ENCODE results near the gene ZNF714. TPM values are rescaled to one million over a fixed set of nuclear protein-coding genes. Genes with fewer than 3 reads are reported as not detected.

Gene ZNF714
- total RNA-seq, 4 donors from 2014 or later = 8.2 to 15.4 (median 10.2) TPM

DNA sequence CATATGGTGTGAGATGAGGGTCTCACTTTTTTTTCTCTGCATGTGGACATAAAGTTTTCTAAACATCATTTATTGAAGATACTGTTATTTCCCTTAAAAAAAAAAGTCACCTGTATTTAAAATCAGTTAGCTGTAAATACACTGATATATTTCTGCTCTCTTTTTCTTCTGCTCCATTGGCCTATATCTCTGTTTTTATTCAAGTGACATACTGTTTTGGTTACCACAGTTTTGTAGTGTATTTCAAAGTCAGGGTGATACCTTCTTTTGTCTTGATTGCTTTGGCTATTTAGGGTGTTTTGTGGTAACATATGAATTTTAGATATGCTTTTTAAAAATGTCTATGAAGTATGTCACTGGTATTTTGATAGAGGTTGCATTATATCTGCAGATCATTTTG is 44.1 kb downstream of the ZNF714 start:
- Histone ChIP-seq H3K4me1 (no peaks in the 10 kb centered on the region), H3K36me3 (no peaks in the 10 kb centered on the region), H3K4me3 (no peak overlapping the region), H3K27ac (no peak overlapping the region), H3K9me3 (no peaks in the 10 kb centered on the region), H3K27me3 (no peaks in the 10 kb centered on the region)
- TF ChIP-seq, protein P1, sequence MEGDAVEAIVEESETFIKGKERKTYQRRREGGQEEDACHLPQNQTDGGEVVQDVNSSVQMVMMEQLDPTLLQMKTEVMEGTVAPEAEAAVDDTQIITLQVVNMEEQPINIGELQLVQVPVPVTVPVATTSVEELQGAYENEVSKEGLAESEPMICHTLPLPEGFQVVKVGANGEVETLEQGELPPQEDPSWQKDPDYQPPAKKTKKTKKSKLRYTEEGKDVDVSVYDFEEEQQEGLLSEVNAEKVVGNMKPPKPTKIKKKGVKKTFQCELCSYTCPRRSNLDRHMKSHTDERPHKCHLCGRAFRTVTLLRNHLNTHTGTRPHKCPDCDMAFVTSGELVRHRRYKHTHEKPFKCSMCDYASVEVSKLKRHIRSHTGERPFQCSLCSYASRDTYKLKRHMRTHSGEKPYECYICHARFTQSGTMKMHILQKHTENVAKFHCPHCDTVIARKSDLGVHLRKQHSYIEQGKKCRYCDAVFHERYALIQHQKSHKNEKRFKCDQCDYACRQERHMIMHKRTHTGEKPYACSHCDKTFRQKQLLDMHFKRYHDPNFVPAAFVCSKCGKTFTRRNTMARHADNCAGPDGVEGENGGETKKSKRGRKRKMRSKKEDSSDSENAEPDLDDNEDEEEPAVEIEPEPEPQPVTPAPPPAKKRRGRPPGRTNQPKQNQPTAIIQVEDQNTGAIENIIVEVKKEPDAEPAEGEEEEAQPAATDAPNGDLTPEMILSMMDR (IDR thresholded peaks at IDR 0.05) = no peak
- TF ChIP-seq POLR2AphosphoS5 (IDR thresholded peaks at IDR 0.05) (no peak), EP300 (IDR thresholded peaks at IDR 0.05) (no peak), POLR2A (IDR thresholded peaks at IDR 0.05) (no peak)
- DNase-seq (ENCODE audit: low spot score in 2 of 2) = no peak

DNA sequence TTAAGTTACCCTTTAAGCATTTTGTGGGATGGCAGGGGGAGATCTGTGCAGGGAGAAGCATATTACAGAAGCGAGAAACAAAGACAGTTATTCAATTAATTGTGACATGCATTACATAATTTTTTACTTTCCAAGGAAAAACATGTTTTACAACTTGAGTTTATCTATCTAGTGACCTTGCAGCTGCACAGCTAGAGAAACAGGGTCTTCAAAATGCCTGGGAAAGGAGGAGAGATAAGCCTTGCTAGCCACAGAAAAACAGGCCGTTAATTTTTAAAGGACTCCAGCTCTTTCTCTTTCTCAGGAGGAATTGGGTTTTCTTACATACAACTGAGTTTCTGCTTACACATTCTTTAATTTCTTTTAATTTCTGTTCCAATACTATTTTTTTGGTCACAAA is 45.0 kb downstream of the ZNF714 start:
- no peaks in the 10 kb centered on the region for H3K27me3 ChIP-seq
- TF ChIP-seq, protein P1 (IDR thresholded peaks at IDR 0.05) = no peak
- TF ChIP-seq EP300 (IDR thresholded peaks at IDR 0.05) (no peak), POLR2A (IDR thresholded peaks at IDR 0.05) (no peak), POLR2AphosphoS5 (IDR thresholded peaks at IDR 0.05) (no peak)
- H3K9me3 ChIP-seq = no peaks in the 10 kb centered on the region
- 34% methylated on average over 2 of the region's 2 CpGs for WGBS
- H3K27ac ChIP-seq = no peak overlapping the region
- H3K4me1 ChIP-seq = no peaks in the 10 kb centered on the region
- DNase-seq (ENCODE audit: low spot score in 2 of 2) = no peak
- H3K36me3 ChIP-seq = no peaks in the 10 kb centered on the region
- H3K4me3 ChIP-seq = no peak overlapping the region

DNA sequence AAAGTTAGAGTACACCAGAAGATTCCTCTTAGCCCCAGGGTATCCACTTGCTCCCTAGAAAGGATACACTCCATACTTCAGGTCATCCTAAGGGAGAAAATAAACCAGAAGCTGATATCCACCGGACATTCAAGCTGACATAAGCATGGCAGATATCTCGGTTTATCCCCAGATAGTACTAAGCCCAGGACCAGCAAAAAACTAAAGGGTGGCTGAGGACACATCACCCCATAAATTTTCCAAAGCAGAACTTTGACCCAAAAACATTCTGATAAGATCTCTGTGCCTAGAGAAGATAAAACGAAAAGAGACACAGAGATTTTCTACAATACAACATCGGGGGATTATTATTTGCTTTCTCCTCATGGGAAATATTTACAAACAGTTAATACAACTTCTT is 45.9 kb downstream of the ZNF714 start:
- WGBS = 56% methylated on average over 4 of the region's 4 CpGs
- Histone ChIP-seq H3K4me3 (no peak overlapping the region), H3K4me1 (no peaks in the 10 kb centered on the region), H3K36me3 (no peaks in the 10 kb centered on the region), H3K27me3 (no peaks in the 10 kb centered on the region), H3K27ac (no peak overlapping the region), H3K9me3 (no peaks in the 10 kb centered on the region)
- TF ChIP-seq EP300 (IDR thresholded peaks at IDR 0.05) (no peak), POLR2AphosphoS5 (IDR thresholded peaks at IDR 0.05) (no peak)
- no peak for DNase-seq (ENCODE audit: low spot score in 2 of 2)

DNA sequence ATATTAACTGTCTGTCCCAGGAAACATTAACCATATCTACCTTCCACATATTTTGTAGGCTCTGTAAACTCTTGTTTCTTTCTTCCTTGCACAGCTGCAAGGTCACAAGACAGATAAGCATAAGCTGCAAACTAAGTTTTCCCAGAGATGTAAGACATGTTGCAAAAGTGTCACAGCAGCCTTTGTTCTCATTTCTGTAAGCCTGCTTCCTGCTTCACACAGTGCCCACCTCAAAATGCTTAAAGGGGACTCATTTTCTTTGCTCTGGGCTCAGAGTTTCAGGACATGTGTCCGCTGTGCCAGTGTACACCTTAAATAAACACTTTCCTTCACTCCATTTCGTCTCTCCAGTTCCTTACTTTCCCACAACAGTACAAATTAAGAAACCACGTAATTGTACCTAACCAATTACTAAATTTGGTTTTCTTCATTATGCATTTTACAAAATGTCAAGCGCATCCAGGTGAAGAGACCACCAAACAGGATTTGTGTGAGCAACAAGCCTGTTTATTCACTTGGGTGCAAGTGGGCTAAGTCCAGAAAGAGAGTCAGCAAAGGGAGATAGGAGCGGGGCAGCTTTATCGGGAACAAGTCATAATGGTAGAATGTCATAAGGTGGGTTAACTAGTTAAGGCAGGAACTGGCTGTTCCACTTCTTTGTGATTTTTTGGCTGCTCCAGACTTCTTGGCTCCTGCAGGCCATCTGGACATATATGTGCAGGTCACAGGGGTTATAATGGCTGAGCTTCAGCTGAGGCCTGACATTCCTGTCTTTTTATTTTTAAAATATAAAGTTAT is 47.1 kb downstream of the ZNF714 start:
- no peak overlapping the region for H3K4me3 ChIP-seq
- no peak for DNase-seq (ENCODE audit: low spot score in 2 of 2)
- no peaks in the 10 kb centered on the region for H3K27me3 ChIP-seq
- no peaks in the 10 kb centered on the region for H3K9me3 ChIP-seq
- no peaks in the 10 kb centered on the region for H3K4me1 ChIP-seq
- H3K36me3 ChIP-seq = no peaks in the 10 kb centered on the region
- no peak overlapping the region for H3K27ac ChIP-seq
- 69% methylated on average over 6 of the region's 6 CpGs for WGBS
- TF ChIP-seq EP300 (IDR thresholded peaks at IDR 0.05) (no peak), POLR2A (IDR thresholded peaks at IDR 0.05) (no peak), POLR2AphosphoS5 (IDR thresholded peaks at IDR 0.05) (no peak)
- TF ChIP-seq, protein P1 (IDR thresholded peaks at IDR 0.05) = no peak

DNA sequence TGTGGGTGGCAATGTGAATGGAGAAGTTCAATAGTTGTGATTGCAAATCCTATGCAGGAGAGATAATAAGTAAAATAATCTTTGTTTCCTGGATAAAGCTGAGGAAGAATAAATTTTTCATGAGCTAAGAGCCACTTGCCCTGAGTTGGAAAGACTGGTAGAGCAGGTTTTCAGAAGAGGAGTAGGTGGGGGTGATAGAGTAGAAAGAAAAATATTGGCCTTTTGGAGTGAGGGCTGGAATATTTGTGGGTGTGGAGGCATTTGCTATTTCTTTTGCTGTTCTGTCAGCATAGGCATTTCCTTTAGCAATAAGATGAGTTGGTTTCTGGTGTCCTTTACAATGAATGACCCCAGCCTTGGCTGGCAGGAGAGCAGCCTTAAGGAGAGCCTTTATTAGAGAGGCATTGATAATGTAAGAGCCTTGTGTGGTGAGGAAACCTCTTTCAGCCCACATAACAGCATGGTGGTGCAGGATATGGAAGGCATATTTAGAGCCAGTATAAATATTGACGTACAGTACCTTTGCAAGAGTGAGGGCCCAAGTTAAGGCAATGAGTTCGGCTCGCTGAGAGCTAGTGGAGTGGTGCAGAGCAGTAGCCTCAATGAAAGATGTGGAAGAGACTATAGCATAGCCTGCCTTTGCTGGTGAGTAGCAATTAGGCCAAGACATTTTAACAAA is 48.2 kb downstream of the ZNF714 start:
- DNase-seq (ENCODE audit: low spot score in 2 of 2) = no peak
- TF ChIP-seq, protein P1 (IDR thresholded peaks at IDR 0.05) = no peak
- TF ChIP-seq POLR2A (IDR thresholded peaks at IDR 0.05) (no peak), EP300 (IDR thresholded peaks at IDR 0.05) (no peak), POLR2AphosphoS5 (IDR thresholded peaks at IDR 0.05) (no peak)
- Histone ChIP-seq H3K27me3 (no peaks in the 10 kb centered on the region), H3K27ac (no peak overlapping the region), H3K9me3 (no peaks in the 10 kb centered on the region), H3K4me3 (no peak overlapping the region), H3K36me3 (no peaks in the 10 kb centered on the region), H3K4me1 (no peaks in the 10 kb centered on the region)
- 63% methylated on average over 3 of the region's 3 CpGs for WGBS

Data from suprapubic skin (tissue), 4 donors.